Measurements from ENCODE around the gene DEAF1. TPM values are rescaled to one million over a fixed set of nuclear protein-coding genes. Genes with fewer than 3 reads are reported as not detected.

DEAF1 gene
- polyA plus RNA-seq, 1 donor (not counting 4 experiments of a cell fraction or from before 2014, with no cell fraction given) = 8.1 TPM

DNA sequence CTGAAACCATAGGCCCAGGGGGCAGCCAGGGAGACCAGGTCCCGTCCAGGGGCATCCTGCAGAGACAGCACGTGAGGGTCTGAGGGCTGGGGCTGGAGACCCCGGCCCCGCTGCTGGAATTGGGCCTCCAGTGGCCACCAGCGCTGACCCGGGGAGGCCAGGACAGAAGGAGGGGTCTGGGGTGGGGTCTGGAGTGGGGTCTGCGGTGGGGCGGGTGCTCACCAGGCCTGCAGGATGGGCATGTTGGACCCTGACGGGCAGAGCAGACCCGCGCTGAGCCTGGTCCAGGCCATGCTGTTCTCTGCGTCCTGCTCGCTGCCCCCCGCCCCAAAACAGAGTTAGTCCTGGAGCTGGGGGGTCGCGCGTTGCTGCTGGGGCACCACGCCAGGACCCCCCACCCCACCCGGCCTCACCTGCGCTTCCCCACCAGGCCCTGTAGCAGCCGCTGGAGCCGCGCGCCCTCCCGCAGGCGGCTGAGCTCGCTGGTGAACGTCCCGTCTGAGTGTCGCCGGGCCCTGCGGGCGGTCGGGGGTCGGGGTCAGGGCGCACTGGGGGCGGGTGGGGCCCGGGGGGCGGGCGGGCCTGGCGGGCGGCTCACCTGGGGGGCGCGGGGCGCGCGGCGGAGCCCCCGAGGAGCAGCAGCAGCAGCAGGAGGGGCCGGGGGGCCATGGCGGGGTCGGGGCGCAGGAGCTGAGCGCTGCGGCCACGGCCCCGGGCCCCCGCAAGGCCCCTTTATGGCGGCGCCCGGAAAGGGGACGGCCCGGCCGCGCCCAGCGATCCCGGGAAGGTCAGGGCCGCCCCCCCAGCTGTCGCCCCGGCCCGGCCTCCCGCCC lies 68.3 kb downstream of the DEAF1 start, which contains the start of gene SCT:
Gene SCT (minus strand): TSS at position 707 of the 833 bp plus-strand sequence. CDS start 38 bp downstream, at position 669.
- H3K4me2 ChIP-seq (ENCODE audit: control insufficient read depth, extremely low read depth, insufficient read depth, low read depth, low read length) = no peak within 1 kb of the TSS
- dilution Hi-C loops (cut with MboI; ENCODE audit: extremely low pct_ligation_motif_present, low sequenced_read_pairs) = no loop called here
- no peaks in the 10 kb centered on the region for H3K36me3 ChIP-seq (ENCODE audit: control insufficient read depth in 2 of 2, extremely low read depth in 1 of 2, insufficient read depth in 2 of 2, low read length in 2 of 2)
- no peaks in the 10 kb centered on the region for H3K27me3 ChIP-seq (ENCODE audit: control insufficient read depth, extremely low read depth, insufficient read depth, low read length)
- no peaks in the 10 kb centered on the region for H4K20me1 ChIP-seq (ENCODE audit: control insufficient read depth, extremely low read depth, insufficient read depth, low read length)
- DNase-seq (ENCODE audit: low read depth, low spot score) (no peak), FAIRE-seq (no peak)
- H3K9ac ChIP-seq (ENCODE audit: control insufficient read depth, extremely low read depth, insufficient read depth, low read length) = no peak within 1 kb of the TSS
- H3K79me2 ChIP-seq (ENCODE audit: control insufficient read depth, insufficient read depth, low read length) = no peaks in the 10 kb centered on the region
- H3K9me1 ChIP-seq (ENCODE audit: control insufficient read depth, extremely low read depth, insufficient read depth, low read length) = no peaks in the 10 kb centered on the region
- H3K4me3 ChIP-seq (ENCODE audit: control insufficient read depth in 2 of 3, extremely low read depth in 1 of 3, insufficient read depth in 2 of 3, low read depth in 1 of 3, low read length in 3 of 3) = no peak within 1 kb of the TSS
- H3K27ac ChIP-seq (ENCODE audit: control insufficient read depth, insufficient read depth, low read length) = no peak within 1 kb of the TSS
- no peaks in the 10 kb centered on the region for H3K4me1 ChIP-seq (ENCODE audit: control insufficient read depth, extremely low read depth, insufficient read depth, low read length)
- no peak within 1 kb of the TSS for H2AFZ ChIP-seq (ENCODE audit: control insufficient read depth, low read length)
- H3K9me3 ChIP-seq (ENCODE audit: control insufficient read depth, low read depth, low read length) = no peaks in the 10 kb centered on the region
- TF ChIP-seq, protein P1, sequence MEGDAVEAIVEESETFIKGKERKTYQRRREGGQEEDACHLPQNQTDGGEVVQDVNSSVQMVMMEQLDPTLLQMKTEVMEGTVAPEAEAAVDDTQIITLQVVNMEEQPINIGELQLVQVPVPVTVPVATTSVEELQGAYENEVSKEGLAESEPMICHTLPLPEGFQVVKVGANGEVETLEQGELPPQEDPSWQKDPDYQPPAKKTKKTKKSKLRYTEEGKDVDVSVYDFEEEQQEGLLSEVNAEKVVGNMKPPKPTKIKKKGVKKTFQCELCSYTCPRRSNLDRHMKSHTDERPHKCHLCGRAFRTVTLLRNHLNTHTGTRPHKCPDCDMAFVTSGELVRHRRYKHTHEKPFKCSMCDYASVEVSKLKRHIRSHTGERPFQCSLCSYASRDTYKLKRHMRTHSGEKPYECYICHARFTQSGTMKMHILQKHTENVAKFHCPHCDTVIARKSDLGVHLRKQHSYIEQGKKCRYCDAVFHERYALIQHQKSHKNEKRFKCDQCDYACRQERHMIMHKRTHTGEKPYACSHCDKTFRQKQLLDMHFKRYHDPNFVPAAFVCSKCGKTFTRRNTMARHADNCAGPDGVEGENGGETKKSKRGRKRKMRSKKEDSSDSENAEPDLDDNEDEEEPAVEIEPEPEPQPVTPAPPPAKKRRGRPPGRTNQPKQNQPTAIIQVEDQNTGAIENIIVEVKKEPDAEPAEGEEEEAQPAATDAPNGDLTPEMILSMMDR (optimal IDR thresholded peaks at IDR 0.05 in 1 of 3, IDR thresholded peaks at IDR 0.05 in 1 of 3, conservative IDR thresholded peaks at IDR 0.05 in 1 of 3; ENCODE audit: extremely low read depth in 1 of 3, insufficient read depth in 2 of 3, low read length in 3 of 3) = no peak
- TF ChIP-seq EZH2 (IDR thresholded peaks at IDR 0.05; ENCODE audit: low read length) = no peak

DNA sequence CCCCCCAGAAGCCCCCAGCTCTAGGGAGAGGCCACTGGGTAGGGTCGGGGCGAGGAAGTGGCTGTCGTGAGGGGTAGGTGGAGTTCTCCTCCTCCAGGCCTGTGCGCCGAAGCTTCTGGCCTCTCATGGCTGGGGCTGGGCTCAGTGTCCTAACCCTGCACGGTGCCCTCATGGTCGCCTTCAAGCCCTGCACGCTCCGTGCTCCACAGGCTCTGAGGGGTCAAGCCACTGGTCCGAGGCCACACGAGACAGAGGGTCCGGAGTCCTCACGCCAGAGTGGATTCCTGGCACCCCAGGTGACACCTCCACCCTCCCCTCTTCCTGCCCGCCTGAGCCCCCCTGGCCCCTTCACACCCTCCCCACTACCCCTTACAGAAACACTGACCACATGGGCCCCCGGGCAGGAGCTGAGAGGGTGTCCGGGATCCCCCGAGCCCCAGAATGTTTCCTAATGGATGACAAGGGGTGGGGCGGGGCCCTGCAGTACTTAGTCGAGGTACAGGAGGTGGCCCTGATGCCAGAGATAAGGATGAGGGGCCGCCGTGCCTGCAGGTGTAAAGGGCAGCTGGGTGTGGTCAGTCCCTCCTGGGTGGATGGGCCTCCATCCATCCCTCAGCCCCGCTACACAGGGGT lies 69.3 kb downstream of the DEAF1 start:
- H3K4me1 ChIP-seq (ENCODE audit: control insufficient read depth, extremely low read depth, insufficient read depth, low read length) = no peaks in the 10 kb centered on the region
- no peak overlapping the region for H3K27ac ChIP-seq (ENCODE audit: control insufficient read depth, insufficient read depth, low read length)
- no peak for TF ChIP-seq EZH2 (IDR thresholded peaks at IDR 0.05; ENCODE audit: low read length)
- TF ChIP-seq, protein P1 (optimal IDR thresholded peaks at IDR 0.05 in 1 of 3, IDR thresholded peaks at IDR 0.05 in 1 of 3, conservative IDR thresholded peaks at IDR 0.05 in 1 of 3; ENCODE audit: extremely low read depth in 1 of 3, insufficient read depth in 2 of 3, low read length in 3 of 3) = no peak
- H3K4me2 ChIP-seq (ENCODE audit: control insufficient read depth, extremely low read depth, insufficient read depth, low read depth, low read length) = no peak overlapping the region
- H2AFZ ChIP-seq (ENCODE audit: control insufficient read depth, low read length) = no peak overlapping the region
- dilution Hi-C loops (cut with MboI; ENCODE audit: extremely low pct_ligation_motif_present, low sequenced_read_pairs) = no loop called here
- no peaks in the 10 kb centered on the region for H3K9me3 ChIP-seq (ENCODE audit: control insufficient read depth, low read depth, low read length)
- H3K79me2 ChIP-seq (ENCODE audit: control insufficient read depth, insufficient read depth, low read length) = no peaks in the 10 kb centered on the region
- no peaks in the 10 kb centered on the region for H4K20me1 ChIP-seq (ENCODE audit: control insufficient read depth, extremely low read depth, insufficient read depth, low read length)
- no peak overlapping the region for H3K4me3 ChIP-seq (ENCODE audit: control insufficient read depth in 2 of 3, extremely low read depth in 1 of 3, insufficient read depth in 2 of 3, low read depth in 1 of 3, low read length in 3 of 3)
- no peaks in the 10 kb centered on the region for H3K27me3 ChIP-seq (ENCODE audit: control insufficient read depth, extremely low read depth, insufficient read depth, low read length)
- no peaks in the 10 kb centered on the region for H3K36me3 ChIP-seq (ENCODE audit: control insufficient read depth in 2 of 2, extremely low read depth in 1 of 2, insufficient read depth in 2 of 2, low read length in 2 of 2)
- no peaks in the 10 kb centered on the region for H3K9me1 ChIP-seq (ENCODE audit: control insufficient read depth, extremely low read depth, insufficient read depth, low read length)
- no peak overlapping the region for H3K9ac ChIP-seq (ENCODE audit: control insufficient read depth, extremely low read depth, insufficient read depth, low read length)
- DNase-seq (ENCODE audit: low read depth, low spot score) (no peak), FAIRE-seq (no peak)

Measured in keratinocyte (primary cell).